DOHH2 (cell line): ENCODE data around the gene DND1.
"Not testable (repeated sequence)": the region's sequence is repeated elsewhere in the genome, so short reads cannot be mapped to it uniquely, and the experiment has no call there.

Source experiments
- H3F3A ChIP-seq: fragments of 200-600 bp; sonication (generic), shearing (Covaris generic); 2 replicates; pipeline ENCODE4 v1.6.0; 2016; ENCODE audit warnings: antibody characterized with exemption, mild to moderate bottlenecking; ENCODE audit not compliant: control insufficient read depth, insufficient read depth
- H3K27ac ChIP-seq: fragments of 200-600 bp; sonication (generic); 2 replicates; pipeline ENCODE4 v1.5.1; 2014; ENCODE audit warnings: low read depth, mild to moderate bottlenecking, low read length, moderate library complexity
- H3K27me3 ChIP-seq: fragments of 200-600 bp; sonication (generic); 2 replicates; pipeline ENCODE4 v1.6.1; 2014; ENCODE audit warnings: mild to moderate bottlenecking, low read length, mixed read lengths; ENCODE audit not compliant: control insufficient read depth
- H3K36me3 ChIP-seq: fragments of 200-600 bp; sonication (generic); 2 replicates; pipeline ENCODE4 v1.6.1; 2014; ENCODE audit warnings: mild to moderate bottlenecking, low read length, moderate library complexity, mixed read lengths; ENCODE audit not compliant: control insufficient read depth
- H3K4me1 ChIP-seq: fragments of 200-600 bp; sonication (generic); 2 replicates; pipeline ENCODE4 v1.6.1; 2014; ENCODE audit warnings: mild to moderate bottlenecking, low read length, mixed read lengths; ENCODE audit not compliant: control insufficient read depth
- H3K4me2 ChIP-seq: fragments of 200-600 bp; sonication (generic); 2 replicates; pipeline ENCODE4 v1.6.0; 2014; ENCODE audit warnings: mild to moderate bottlenecking, low read length, moderate library complexity
- H3K4me3 ChIP-seq: fragments of 200-600 bp; sonication (generic); 2 replicates; pipeline ENCODE4 v1.5.1; 2014; ENCODE audit warnings: mild to moderate bottlenecking, low read length, mixed read lengths
- H3K79me2 ChIP-seq: fragments of 200-600 bp; sonication (generic); 2 replicates; pipeline ENCODE4 v1.6.1; 2014; ENCODE audit warnings: mild to moderate bottlenecking, low read length, mixed read lengths; ENCODE audit not compliant: control insufficient read depth
- H3K9me2 ChIP-seq: fragments of 200-600 bp; sonication (generic); replicated peaks from 2 replicates; pipeline ENCODE4 v1.6.1; 2014; ENCODE audit warnings: mild to moderate bottlenecking, low read length, mixed read lengths; ENCODE audit not compliant: control insufficient read depth
- H3K9me3 ChIP-seq: fragments of 200-600 bp; sonication (generic); 2 replicates; pipeline ENCODE4 v1.6.1; 2014; ENCODE audit warnings: antibody characterized with exemption, low read length, mixed read lengths; ENCODE audit not compliant: control insufficient read depth, insufficient read depth
- H4K20me1 ChIP-seq: fragments of 200-600 bp; sonication (generic); 2 replicates; pipeline ENCODE4 v1.6.0; 2014; ENCODE audit warnings: low read depth, mild to moderate bottlenecking, antibody characterized with exemption, low read length, moderate library complexity; ENCODE audit not compliant: control insufficient read depth, insufficient read depth
- CTCF ChIP-seq: fragments of 200-600 bp; sonication (generic); IDR thresholded peaks from one replicate; pipeline ENCODE4 v1.5.1; 2014; ENCODE audit warnings: antibody characterized with exemption, mild to moderate bottlenecking, low read depth, low read length; ENCODE audit not compliant: poor library complexity, severe bottlenecking
- EZH2phosphoT487 ChIP-seq: fragments of 200-600 bp; sonication (generic); IDR thresholded peaks from 2 replicates; pipeline ENCODE4 v1.6.1; 2017; ENCODE audit warnings: borderline replicate concordance, mild to moderate bottlenecking, antibody characterized with exemption, low read length, moderate library complexity, mixed read lengths

DND1 gene

GRCh38 chr5:140672455-140673186 is 755 bp downstream of the DND1 start:
- Histone ChIP-seq H3F3A (peaks cover 10% of the 10 kb centered on the region), H3K36me3 (peaks cover 94% of the 10 kb centered on the region)

GRCh38 chr5:140671472-140672125 is 1.8 kb downstream of the DND1 start:
- no peaks in the 10 kb centered on the region for H3K9me3 ChIP-seq
- H3K27me3 ChIP-seq = no peaks in the 10 kb centered on the region
- H3K4me2 ChIP-seq = no peak overlapping the region
- TF ChIP-seq EZH2phosphoT487 (no peak), CTCF (no peak)
- no peak overlapping the region for H3K27ac ChIP-seq
- peaks cover 94% of the 10 kb centered on the region for H3K36me3 ChIP-seq
- H3K9me2 ChIP-seq = no peaks in the 10 kb centered on the region
- no peaks in the 10 kb centered on the region for H4K20me1 ChIP-seq
- peaks cover 10% of the 10 kb centered on the region for H3F3A ChIP-seq
- no peak overlapping the region for H3K4me3 ChIP-seq
- peaks cover 29% of the 10 kb centered on the region for H3K79me2 ChIP-seq
- 0 out of 2 replicates have a peak, but pooled peaks cover 1% of the 10 kb centered on the region for H3K4me1 ChIP-seq

More at GRCh38 chr5:140672455-140673186, 755 bp downstream of the DND1 start:
- Histone ChIP-seq H3K4me1 (no peaks in the 10 kb centered on the region), H3K79me2 (peaks cover 19% of the 10 kb centered on the region), H3K27ac (no peak overlapping the region), H3K9me2 (no peaks in the 10 kb centered on the region), H3K27me3 (no peaks in the 10 kb centered on the region), H3K9me3 (no peaks in the 10 kb centered on the region), H4K20me1 (no peaks in the 10 kb centered on the region), H3K4me2 (no peak overlapping the region), H3K4me3 (no peak overlapping the region)
- no peak for TF ChIP-seq EZH2phosphoT487
- TF ChIP-seq CTCF = no peak

- Histone ChIP-seq H3F3A (peaks cover 10% of the 10 kb centered on the region), H3K79me2 (peaks cover 34% of the 10 kb centered on the region), H3K36me3 (peaks cover 91% of the 10 kb centered on the region)
- not testable (repeated sequence) for H3K4me2 ChIP-seq, H4K20me1 ChIP-seq, H3K4me1 ChIP-seq, H3K4me3 ChIP-seq, H3K27ac ChIP-seq, H3K27me3 ChIP-seq, H3K9me2 ChIP-seq, H3K9me3 ChIP-seq
These were observed 2.3 kb downstream of the DND1 start for GRCh38 chr5:140671035-140671434.
